Panc1 (cell line): Measurements from ENCODE around the gene SNUPN. TPM values are rescaled to one million over a fixed set of nuclear protein-coding genes. Genes with fewer than 3 reads are reported as not detected.

Experiments used
- ATAC-seq: fragments of 200-7000 bp; cut with Tn5 transposase; 2 replicates; pipeline ENCODE4 v1.9.1; 2020; ENCODE audit warnings: mild to moderate bottlenecking, moderate library complexity
- BruUV-seq: library from RNA; stranded (reverse); fragments of 400-500 nt; replicated peaks from 2 replicates; lab custom pipeline; 2021; lab: Mats Ljungman, UMichigan
- CTCF ChIA-PET: fragments of 300-600 bp; sonication (Branson Sonifier 250); formaldehyde crosslinking; loops from one replicate; lab custom pipeline; 2022; ENCODE audit warnings: antibody characterized with exemption; lab: Charles Lee
- POLR2A ChIA-PET: fragments of 300-600 bp; sonication (Branson Sonifier 250); formaldehyde crosslinking; loops from one replicate; lab custom pipeline; 2022; ENCODE audit warnings: antibody characterized with exemption; lab: Charles Lee
- DNase-seq: peaks from one replicate; pipeline ENCODE4 v3.0.0-alpha.2; 2010; ENCODE audit warnings: low read depth, low spot score
- H3K27ac ChIP-seq: 2 replicates; pipeline ENCODE4 v1.5.1; 2011; ENCODE audit warnings: mild to moderate bottlenecking, low read length, inconsistent platforms
- H3K27me3 ChIP-seq: fragments of 200-500 bp; sonication (Bioruptor generic); 2 replicates; pipeline ENCODE4 v1.6.0; 2014; ENCODE audit warnings: low read length, inconsistent platforms; ENCODE audit not compliant: control insufficient read depth, insufficient read depth
- H3K36me3 ChIP-seq: fragments of 200-500 bp; sonication (Bioruptor generic); 2 replicates; pipeline ENCODE4 v1.5.1; 2014; ENCODE audit warnings: inconsistent platforms, mild to moderate bottlenecking, low read length, moderate library complexity; ENCODE audit not compliant: control insufficient read depth, insufficient read depth
- H3K4me1 ChIP-seq: 2 replicates; pipeline ENCODE4 v1.5.1; 2011; ENCODE audit warnings: inconsistent platforms, mild to moderate bottlenecking, low read length, moderate library complexity; ENCODE audit not compliant: control insufficient read depth, insufficient read depth
- H3K4me3 ChIP-seq, 2 experiments: 2 replicates each; pipeline ENCODE4 v1.5.1; 2011 to 2012; ENCODE audit warnings: low read depth in 2 of 2, low read length in 2 of 2, mild to moderate bottlenecking in 2 of 2, inconsistent platforms in 1 of 2, moderate library complexity in 1 of 2
- H3K9me3 ChIP-seq: fragments of 200-500 bp; sonication (Bioruptor generic); 2 replicates; pipeline ENCODE4 v1.5.1; 2014; ENCODE audit warnings: low read depth, mild to moderate bottlenecking, inconsistent platforms, low read length, moderate library complexity; ENCODE audit not compliant: control insufficient read depth, insufficient read depth
- CTCF ChIP-seq: fragments of 450-650 bp; IDR thresholded peaks from 2 replicates; pipeline ENCODE4 v1.5.1; 2017; ENCODE audit warnings: mild to moderate bottlenecking
- POLR2AphosphoS5 ChIP-seq: IDR thresholded peaks from 2 replicates; pipeline ENCODE4 v1.6.1; 2012; ENCODE audit warnings: mild to moderate bottlenecking, low read depth, low read length, moderate library complexity
- REST ChIP-seq, 2 experiments: IDR thresholded peaks; 2 replicates each; pipeline ENCODE4 v1.6.1; 2011 to 2012; ENCODE audit warnings: low read depth in 2 of 2, control low read depth in 1 of 2, low read length in 1 of 2, mild to moderate bottlenecking in 1 of 2, moderate library complexity in 1 of 2; ENCODE audit not compliant: insufficient read depth in 1 of 2
- SIN3A ChIP-seq: IDR thresholded peaks from 2 replicates; pipeline ENCODE4 v1.6.1; 2012; ENCODE audit warnings: low read depth, mild to moderate bottlenecking, low read length, moderate library complexity, borderline replicate concordance; ENCODE audit not compliant: insufficient read depth
- TCF7L2 ChIP-seq: IDR thresholded peaks from 2 replicates; pipeline ENCODE4 v1.6.1; 2011; ENCODE audit warnings: mild to moderate bottlenecking, low read depth, low read length, inconsistent platforms
- in situ Hi-C: cut with HindIII; loops from 2 replicates; pipeline ENCODE4 v1.10.0; 2016; ENCODE audit warnings: low sequenced_read_pairs, low pct_unique_long_range_greater_than_20kb
- intact Hi-C: fragments of 100-400 bp; cut with micrococcal nuclease; formaldehyde crosslinking; loops from one replicate; pipeline ENCODE4 v1.10.0; 2022; ENCODE audit not compliant: unreplicated experiment
- total RNA-seq: library from RNA; stranded (reverse); gene quantifications from one replicate; pipeline ENCODE4 v1.2.1, GENCODE V29; 2021; ENCODE audit not compliant: unreplicated experiment

SNUPN gene
- total RNA-seq, 1 experiment from 2014 or later, result 52.1 TPM

GRCh38 chr15:75653347-75653913 lies 27.9 kb upstream of the SNUPN start:
- Histone ChIP-seq H3K36me3 (no peaks in the 10 kb centered on the region), H3K27ac (no peak overlapping the region), H3K9me3 (no peaks in the 10 kb centered on the region), H3K4me1 (peaks cover 31% of the 10 kb centered on the region), H3K27me3 (no peaks in the 10 kb centered on the region), H3K4me3 (no peak overlapping the region)
- intact Hi-C loops (no loop called here), in situ Hi-C loops (no loop called here)
- POLR2A ChIA-PET, result interaction anchor here (0.6 kb wide), 1 partner anchor 20 kb away, joined by 7 read pairs; no protein-coding TSS in a partner anchor
- DNase-seq, result no peak
- TF ChIP-seq REST (IDR thresholded peaks at IDR 0.05; ENCODE audit: insufficient read depth in 1 of 2, low read depth in 2 of 2, low read length in 1 of 2) (no peak), POLR2AphosphoS5 (no peak), SIN3A (no peak), CTCF (no peak), TCF7L2 (no peak)
- no TSS peak for BruUV-seq
- no peak for ATAC-seq
- CTCF ChIA-PET, result no interaction called here

- no peak for TF ChIP-seq REST (IDR thresholded peaks at IDR 0.05; ENCODE audit: insufficient read depth in 1 of 2, low read depth in 2 of 2, low read length in 1 of 2)
- no peak for TF ChIP-seq POLR2AphosphoS5
- TF ChIP-seq SIN3A, result no peak
- no peak for TF ChIP-seq CTCF
- TF ChIP-seq TCF7L2, result no peak
- no peaks in the 10 kb centered on the region for H3K27me3 ChIP-seq
- peak overlapping the region in 1 of 2 experiments; percentile 14; a peak in 2 of 4 replicates for H3K4me3 ChIP-seq
- ATAC-seq (no peak), DNase-seq (no peak)
- intact Hi-C loops, result no loop called here
- H3K9me3 ChIP-seq, result no peaks in the 10 kb centered on the region
- H3K36me3 ChIP-seq, result no peaks in the 10 kb centered on the region
- H3K4me1 ChIP-seq, result peaks cover 31% of the 10 kb centered on the region
- H3K27ac ChIP-seq, result peak overlapping the region; percentile 36; the same call in 1 of the 2 replicates
- ChIA-PET POLR2A (no interaction called here), CTCF (interaction anchor here (0.6 kb wide), 2 partner anchors 32 to 193 kb away, joined by 5 to 8 read pairs; no protein-coding TSS in a partner anchor)
- no TSS peak for BruUV-seq
- in situ Hi-C loops, result no loop called here
Measured at GRCh38 chr15:75651810-75652543, 26.5 kb upstream of the SNUPN start.
